ENCODE data around the gene ALKBH8.

DNA sequence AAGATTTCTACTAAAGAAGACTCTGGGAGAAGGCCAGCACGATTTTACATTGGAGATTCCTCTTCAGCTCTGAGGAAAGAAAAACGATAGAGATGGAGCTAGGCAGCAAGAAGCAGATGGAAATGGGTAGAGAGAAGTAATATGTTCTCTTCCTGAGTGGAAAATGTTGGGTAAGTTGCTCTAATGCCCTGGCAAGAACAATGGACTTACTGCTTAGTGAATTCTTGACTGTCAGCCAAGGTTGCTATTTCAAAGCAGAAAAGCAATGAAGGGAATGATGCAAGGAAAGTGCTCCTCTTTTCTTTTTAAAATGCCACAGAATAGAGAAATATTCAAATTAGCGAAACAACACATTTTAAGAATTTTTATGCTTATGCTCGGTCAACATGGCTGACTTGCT, 69.5 kb downstream of the ALKBH8 start:
- no peak for TF ChIP-seq EZH2phosphoT487 (IDR thresholded peaks at IDR 0.05; ENCODE audit: insufficient read depth, low read depth)
- TF ChIP-seq EZH2 (IDR thresholded peaks at IDR 0.05; ENCODE audit: insufficient read depth, poor library complexity, severe bottlenecking), result no peak

Data from GM23248 (cell line).